Measurements from ENCODE around the gene IL10RB. TPM values are rescaled to one million over a fixed set of nuclear protein-coding genes. Genes with fewer than 3 reads are reported as not detected.

Gene IL10RB
- total RNA-seq, 2 donors from 2014 or later, result 6.6 to 27.0 TPM

DNA sequence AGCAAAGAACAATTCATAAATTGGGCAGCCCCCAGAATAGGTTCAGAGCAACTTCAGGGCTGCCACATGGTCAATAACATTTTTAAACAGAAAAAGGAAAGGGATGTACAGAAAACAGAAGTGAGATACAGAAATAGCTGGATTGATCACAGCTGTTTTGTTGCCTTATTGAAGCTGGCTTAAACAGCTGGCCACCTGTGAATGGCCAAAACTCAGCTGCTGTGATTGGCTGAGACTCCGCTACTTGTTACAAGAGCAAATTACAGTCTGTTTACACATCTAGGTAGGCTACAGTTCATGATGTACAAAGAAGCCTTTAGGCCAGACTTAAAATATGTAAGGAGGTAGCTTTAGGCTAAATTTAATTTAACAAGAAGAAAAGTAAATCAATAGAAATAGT lies 47.0 kb downstream of the IL10RB start:
- Histone ChIP-seq H3K27ac (no peak overlapping the region), H3K4me3 (no peak overlapping the region), H3K4me1 (no peaks in the 10 kb centered on the region), H3K9me3 (no peaks in the 10 kb centered on the region), H3K27me3 (no peaks in the 10 kb centered on the region), H3K36me3 (replicated peaks in 1 of 2; ENCODE audit: insufficient read depth in 1 of 2, low read depth in 2 of 2) (no peaks in the 10 kb centered on the region)
- intact Hi-C loops (cut with DNase I), result no loop called here
- ATAC-seq, result no peak
- WGBS, 2 donors, result 90 to 96% methylated on average over 1 of the region's 1 CpG
- TF ChIP-seq CTCF (IDR thresholded peaks at IDR 0.05) (no peak), POLR2A (IDR thresholded peaks at IDR 0.05) (no peak)
- no peak for DNase-seq

DNA sequence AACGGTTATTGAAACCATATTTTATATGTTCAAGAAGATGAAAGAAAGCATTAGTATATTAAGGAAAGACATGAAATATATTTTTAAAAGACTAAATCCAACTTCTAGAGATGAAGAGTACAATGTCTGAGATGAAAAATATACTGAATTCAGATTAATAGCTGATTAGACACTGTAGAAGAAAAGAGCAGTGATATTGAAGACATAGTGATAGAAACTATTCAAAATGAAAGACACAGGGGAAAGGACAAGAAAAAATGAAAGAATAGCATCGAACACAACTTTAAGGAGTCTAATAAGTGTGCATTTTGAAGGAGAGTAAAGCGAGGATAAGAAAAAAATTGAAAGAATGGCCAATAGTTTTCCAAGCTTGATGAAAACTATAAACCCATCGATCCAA lies 47.4 kb downstream of the IL10RB start:
- intact Hi-C loops (cut with DNase I), result no loop called here
- 71 to 78% methylated on average over 4 of the region's 4 CpGs for WGBS, 2 donors
- DNase-seq, result no peak

DNA sequence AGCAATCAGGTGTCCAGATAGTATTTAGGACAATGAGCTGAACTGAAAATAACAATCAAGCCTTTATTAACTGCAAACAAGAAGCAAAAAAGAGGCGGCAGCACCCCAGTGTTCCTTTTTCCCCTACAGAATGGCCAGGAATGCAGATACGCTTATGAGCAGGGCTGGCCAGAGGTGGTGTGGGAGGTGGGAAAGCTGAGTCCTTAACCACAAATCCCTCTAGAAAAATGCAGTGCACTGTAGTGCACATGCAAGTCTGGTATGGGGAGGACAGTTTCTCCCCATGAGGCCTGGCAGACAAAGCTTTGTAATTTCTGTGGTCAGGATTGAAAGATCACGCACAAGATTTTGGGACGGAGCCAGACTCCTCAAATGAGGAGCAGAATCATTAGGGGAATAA lies 47.9 kb downstream of the IL10RB start:
- H3K9me3 ChIP-seq, result no peaks in the 10 kb centered on the region
- H3K27me3 ChIP-seq, result no peaks in the 10 kb centered on the region
- H3K36me3 ChIP-seq (replicated peaks in 1 of 2; ENCODE audit: insufficient read depth in 1 of 2, low read depth in 2 of 2), result no peaks in the 10 kb centered on the region
- H3K4me1 ChIP-seq, result no peaks in the 10 kb centered on the region
- intact Hi-C loops (cut with DNase I), result no loop called here
- TF ChIP-seq POLR2A (IDR thresholded peaks at IDR 0.05) (no peak), CTCF (IDR thresholded peaks at IDR 0.05) (no peak)
- WGBS, 2 donors, result 78 to 87% methylated on average over 4 of the region's 4 CpGs
- no peak for DNase-seq
- H3K4me3 ChIP-seq, result no peak overlapping the region
- no peak for ATAC-seq
- no peak overlapping the region for H3K27ac ChIP-seq

More for the DNA sequence above, 47.4 kb downstream of the IL10RB start:
- TF ChIP-seq POLR2A (IDR thresholded peaks at IDR 0.05) (no peak), CTCF (IDR thresholded peaks at IDR 0.05) (no peak)
- Histone ChIP-seq H3K36me3 (replicated peaks in 1 of 2; ENCODE audit: insufficient read depth in 1 of 2, low read depth in 2 of 2) (no peaks in the 10 kb centered on the region), H3K27ac (no peak overlapping the region), H3K27me3 (no peaks in the 10 kb centered on the region), H3K4me1 (no peaks in the 10 kb centered on the region), H3K4me3 (no peak overlapping the region), H3K9me3 (no peaks in the 10 kb centered on the region)
- no peak for ATAC-seq

GRCh38 chr21:33315946-33316710 lies 50.0 kb downstream of the IL10RB start:
- ATAC-seq (no peak), DNase-seq (no peak)
- Histone ChIP-seq H3K36me3 (replicated peaks in 1 of 2; ENCODE audit: insufficient read depth in 1 of 2, low read depth in 2 of 2) (no peaks in the 10 kb centered on the region), H3K4me3 (no peak overlapping the region), H3K9me3 (no peaks in the 10 kb centered on the region), H3K4me1 (no peaks in the 10 kb centered on the region), H3K27ac (no peak overlapping the region), H3K27me3 (no peaks in the 10 kb centered on the region)
- intact Hi-C loops (cut with DNase I), result no loop called here
- 65 to 73% methylated on average over 5 of the region's 5 CpGs for WGBS, 2 donors
- TF ChIP-seq CTCF (IDR thresholded peaks at IDR 0.05) (no peak), POLR2A (IDR thresholded peaks at IDR 0.05) (no peak)

DNA sequence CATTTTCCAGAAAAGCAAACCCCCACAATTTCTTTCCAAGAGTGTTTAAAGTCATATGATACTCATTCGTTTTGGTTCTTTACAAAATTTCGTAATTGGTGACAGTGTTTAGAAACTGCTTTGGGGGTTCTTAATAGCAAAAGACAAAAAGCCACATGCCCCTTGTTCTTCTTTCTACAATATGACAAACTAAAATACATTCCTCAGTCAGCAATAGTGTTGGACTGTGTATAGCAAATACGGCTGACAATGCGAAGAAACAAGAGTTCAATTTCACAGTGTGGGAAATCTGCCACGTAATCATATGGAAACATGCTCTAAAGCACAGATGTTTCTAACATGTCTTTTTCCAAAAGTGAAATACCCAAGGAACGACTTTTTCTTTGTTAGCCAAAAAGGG lies 51.0 kb downstream of the IL10RB start:
- Histone ChIP-seq H3K36me3 (replicated peaks in 1 of 2; ENCODE audit: insufficient read depth in 1 of 2, low read depth in 2 of 2) (no peaks in the 10 kb centered on the region), H3K27me3 (no peaks in the 10 kb centered on the region), H3K9me3 (no peaks in the 10 kb centered on the region), H3K4me3 (no peak overlapping the region), H3K4me1 (no peaks in the 10 kb centered on the region), H3K27ac (peak overlapping the region in 1 of 4 donors; percentile 27)
- TF ChIP-seq POLR2A (IDR thresholded peaks at IDR 0.05) (no peak), CTCF (IDR thresholded peaks at IDR 0.05) (no peak)
- DNase-seq (no peak), ATAC-seq (no peak)
- intact Hi-C loops (cut with DNase I), result no loop called here
- WGBS, 2 donors, result 32 to 33% methylated on average over 6 of the region's 6 CpGs

Measured in body of pancreas (tissue), 4 donors.